HL-60 (cell line): ENCODE results near the gene RAP1GAP.

ENCODE experiments used
- DNase-seq, 2 experiments: peaks; one replicate each; pipeline ENCODE4 v3.0.0-alpha.2; 2010 to 2020; ENCODE audit warnings: low read depth in 1 of 2, low spot score in 1 of 2
- H3K27ac ChIP-seq: fragments of 250-450 bp; sonication (Bioruptor Pico); replicated peaks from 2 replicates; pipeline ENCODE4 v1.5.1; 2020; ENCODE audit warnings: mild to moderate bottlenecking, moderate library complexity
- H3K27me3 ChIP-seq: fragments of 250-450 bp; sonication (Bioruptor Pico); 2 replicates; pipeline ENCODE4 v1.5.1; 2021; ENCODE audit warnings: mild to moderate bottlenecking, moderate library complexity; ENCODE audit not compliant: insufficient read depth, poor library complexity, severe bottlenecking
- H3K4me3 ChIP-seq: replicated peaks from 2 replicates; pipeline ENCODE4 v1.5.1; 2011; ENCODE audit warnings: mild to moderate bottlenecking, control low read depth, low read length; ENCODE audit not compliant: insufficient read depth
- CTCF ChIP-seq: IDR thresholded peaks from one replicate; pipeline ENCODE4 v1.5.1; 2011; ENCODE audit warnings: low read length, control low read depth, inconsistent platforms; ENCODE audit not compliant: insufficient read depth
- GABPA ChIP-seq: IDR thresholded peaks from 2 replicates; pipeline ENCODE4 v1.6.1; 2012; ENCODE audit warnings: low read depth
- POLR2AphosphoS5 ChIP-seq: IDR thresholded peaks from 2 replicates; pipeline ENCODE4 v1.6.1; 2012; ENCODE audit warnings: low read depth
- REST ChIP-seq: IDR thresholded peaks from 2 replicates; pipeline ENCODE4 v1.6.1; 2012; ENCODE audit warnings: low read depth; ENCODE audit not compliant: insufficient replicate concordance
- SPI1 ChIP-seq: IDR thresholded peaks from 2 replicates; pipeline ENCODE4 v1.6.1; 2012; ENCODE audit warnings: low read depth, mild to moderate bottlenecking, borderline replicate concordance

Gene RAP1GAP

GRCh38 chr1:21596174-21596573, 73.0 kb downstream of the RAP1GAP start:
- TF ChIP-seq POLR2AphosphoS5, result no peak
- no peak for TF ChIP-seq CTCF
- no peak for TF ChIP-seq REST
- TF ChIP-seq GABPA, result no peak
- no peak for TF ChIP-seq SPI1
- Histone ChIP-seq H3K27me3 (no peaks in the 10 kb centered on the region), H3K4me3 (no peak overlapping the region), H3K27ac (no peak overlapping the region)
- no peak for DNase-seq

GRCh38 chr1:21594935-21595897, 73.9 kb downstream of the RAP1GAP start:
- TF ChIP-seq REST (no peak), GABPA (no peak), SPI1 (no peak), POLR2AphosphoS5 (no peak), CTCF (peak; percentile 54)
- no peaks in the 10 kb centered on the region for H3K27me3 ChIP-seq
- no peak overlapping the region for H3K4me3 ChIP-seq
- peak in 1 of 2 experiments; percentile 67 for DNase-seq
- H3K27ac ChIP-seq, result no peak overlapping the region

- no peak for DNase-seq
- TF ChIP-seq REST, result peak; percentile 71
- no peak for TF ChIP-seq GABPA
- no peak overlapping the region for H3K4me3 ChIP-seq
- H3K27me3 ChIP-seq, result peaks cover 3% of the 10 kb centered on the region
- no peak overlapping the region for H3K27ac ChIP-seq
These were observed 74.7 kb downstream of the RAP1GAP start for GRCh38 chr1:21594501-21594900.
